ENCODE measurements around the gene XRN2.

- no peak for TF ChIP-seq POLR2A (IDR thresholded peaks at IDR 0.05)
- no peak for TF ChIP-seq CTCF (IDR thresholded peaks at IDR 0.05)
These were observed 8.4 kb upstream of the XRN2 start for GRCh38 chr20:21294755-21295154.

All from breast epithelium (tissue), 3 donors.